ENCODE measurements around the gene NWD2.

The NWD2 gene

DNA sequence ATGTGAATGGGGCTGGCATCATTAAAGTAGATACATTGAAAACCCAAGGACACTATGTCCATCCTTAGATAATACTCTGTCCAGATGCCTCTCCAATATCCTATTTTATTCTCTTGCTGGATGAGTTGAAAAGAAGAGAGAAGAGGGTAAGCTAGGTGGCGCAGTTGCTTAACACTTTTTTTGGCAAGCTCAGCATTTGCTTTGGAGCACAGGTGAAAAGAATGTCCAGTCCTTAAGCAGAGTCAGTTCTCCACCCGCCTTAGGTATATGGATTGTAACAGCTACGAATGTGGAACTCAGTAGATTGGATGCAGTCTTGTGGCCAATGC lies 208.4 kb downstream of the NWD2 start:
- peak overlapping the region; percentile 40 for H3K4me3 ChIP-seq (ENCODE audit: low read depth, low read length)
- peak; percentile 57 for TF ChIP-seq ZNF366 (tag by site-specific recombination; conservative IDR thresholded peaks at IDR 0.05)
- peak; percentile 70 for TF ChIP-seq ZNF654 (tag by site-specific recombination; IDR thresholded peaks at IDR 0.05; ENCODE audit: low read depth)
- no peak for TF ChIP-seq ZNF121 (tag by site-specific recombination; IDR thresholded peaks at IDR 0.05)
- TF ChIP-seq ZNF600 (tag by site-specific recombination; IDR thresholded peaks at IDR 0.05): peak; percentile 25; the same call in 1 of the 2 replicates
- no peak for TF ChIP-seq ZNF837 (tag by site-specific recombination; IDR thresholded peaks at IDR 0.05)
- 0 out of 2 replicates have a peak, but pooled peaks have one; percentile 93 for TF ChIP-seq ZNF335 (tag by site-specific recombination; conservative IDR thresholded peaks at IDR 0.05)
- TF ChIP-seq ZNF354C (tag by site-specific recombination; IDR thresholded peaks at IDR 0.05; ENCODE audit: borderline replicate concordance, low read depth): no peak
- no peak for TF ChIP-seq ZNF23 (tag by site-specific recombination; IDR thresholded peaks at IDR 0.05; ENCODE audit: borderline replicate concordance)
- no peak for TF ChIP-seq ZNF76 (tag by site-specific recombination; IDR thresholded peaks at IDR 0.05; ENCODE audit: borderline replicate concordance, low read depth)
- ChIA-PET CTCF (interaction anchor here (0.6 to 4.3 kb wide), 23 partner anchors 9 to 582 kb away, joined by 3 to 25 read pairs (median 4); no protein-coding TSS in a partner anchor), POLR2A (interaction anchor here (1.2 to 1.7 kb wide), 3 partner anchors 10 to 348 kb away, joined by 3 to 7 read pairs (median 4); no protein-coding TSS in a partner anchor)
- no peaks in the 10 kb centered on the region for H3K36me3 ChIP-seq (ENCODE audit: control insufficient read depth in 2 of 2, insufficient read depth in 1 of 2, low read length in 2 of 2)
- no peaks in the 10 kb centered on the region for H3K9me3 ChIP-seq (ENCODE audit: control insufficient read depth, insufficient read depth, low read depth, low read length)
- no peaks in the 10 kb centered on the region; the same call in 1 of the 2 replicates for H3K4me1 ChIP-seq (ENCODE audit: control insufficient read depth, insufficient read depth, low read length)
- no peak overlapping the region; the same call in 1 of the 2 replicates for H3K27ac ChIP-seq (ENCODE audit: extremely low read depth, low read depth, low read length)

DNA sequence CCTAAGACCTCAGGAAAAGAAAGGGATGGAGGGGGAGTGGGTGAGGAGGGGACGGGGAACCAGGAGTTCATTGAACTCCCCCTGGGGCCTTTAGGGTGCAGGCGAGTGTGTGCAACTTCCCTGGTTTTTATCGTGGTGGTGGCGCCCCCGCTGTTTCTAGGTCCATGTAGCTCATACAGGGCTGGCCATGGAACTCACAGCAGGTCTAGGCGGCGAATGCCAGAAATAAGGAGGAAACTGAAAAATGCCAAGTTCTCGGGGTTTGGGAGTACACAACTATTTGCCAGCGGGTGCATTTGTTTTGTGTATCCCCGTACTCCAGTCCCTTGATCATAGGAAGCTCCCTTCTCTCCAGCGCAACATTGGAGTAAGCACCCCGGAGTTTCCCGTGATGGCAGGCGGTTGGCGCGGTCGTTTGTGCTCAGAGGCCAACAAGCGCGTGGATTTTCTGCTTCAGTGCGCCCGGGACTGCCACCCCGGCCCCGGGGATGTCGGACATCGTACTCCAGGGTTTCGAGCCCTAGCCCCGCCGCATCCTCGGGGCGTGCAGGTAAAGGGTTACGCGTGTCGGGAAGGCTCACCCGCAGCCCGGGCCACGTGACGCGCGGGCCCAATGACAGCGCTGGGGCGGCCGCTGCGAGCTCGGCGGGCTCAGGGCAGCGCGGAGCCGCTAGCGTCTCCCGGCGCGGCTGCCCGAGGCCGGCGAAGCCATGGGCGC lies 208.9 kb downstream of the NWD2 start:
- no peaks in the 10 kb centered on the region; the same call in 1 of the 2 replicates for H3K4me1 ChIP-seq (ENCODE audit: control insufficient read depth, insufficient read depth, low read length)
- no peaks in the 10 kb centered on the region for H3K36me3 ChIP-seq (ENCODE audit: control insufficient read depth in 2 of 2, insufficient read depth in 1 of 2, low read length in 2 of 2)
- ChIA-PET POLR2A (interaction anchor here (1.2 to 1.7 kb wide), 3 partner anchors 11 to 348 kb away, joined by 3 to 7 read pairs (median 4); no protein-coding TSS in a partner anchor), CTCF (interaction anchor here (0.6 to 4.3 kb wide), 29 partner anchors 10 to 582 kb away, joined by 3 to 25 read pairs (median 4); no protein-coding TSS in a partner anchor)
- peak overlapping the region; percentile 40 for H3K4me3 ChIP-seq (ENCODE audit: low read depth, low read length)
- peak overlapping the region; percentile 32; the same call in 1 of the 2 replicates for H3K27ac ChIP-seq (ENCODE audit: extremely low read depth, low read depth, low read length)
- H3K9me3 ChIP-seq (ENCODE audit: control insufficient read depth, insufficient read depth, low read depth, low read length): no peaks in the 10 kb centered on the region
- no peak for TF ChIP-seq ZNF354C (tag by site-specific recombination; IDR thresholded peaks at IDR 0.05; ENCODE audit: borderline replicate concordance, low read depth)
- peak; percentile 50; the same call in 1 of the 2 replicates for TF ChIP-seq ZEB2 (tag by site-specific recombination; IDR thresholded peaks at IDR 0.05)
- no peak for TF ChIP-seq ZNF48 (tag by site-specific recombination; IDR thresholded peaks at IDR 0.05)
- TF ChIP-seq, protein P1, sequence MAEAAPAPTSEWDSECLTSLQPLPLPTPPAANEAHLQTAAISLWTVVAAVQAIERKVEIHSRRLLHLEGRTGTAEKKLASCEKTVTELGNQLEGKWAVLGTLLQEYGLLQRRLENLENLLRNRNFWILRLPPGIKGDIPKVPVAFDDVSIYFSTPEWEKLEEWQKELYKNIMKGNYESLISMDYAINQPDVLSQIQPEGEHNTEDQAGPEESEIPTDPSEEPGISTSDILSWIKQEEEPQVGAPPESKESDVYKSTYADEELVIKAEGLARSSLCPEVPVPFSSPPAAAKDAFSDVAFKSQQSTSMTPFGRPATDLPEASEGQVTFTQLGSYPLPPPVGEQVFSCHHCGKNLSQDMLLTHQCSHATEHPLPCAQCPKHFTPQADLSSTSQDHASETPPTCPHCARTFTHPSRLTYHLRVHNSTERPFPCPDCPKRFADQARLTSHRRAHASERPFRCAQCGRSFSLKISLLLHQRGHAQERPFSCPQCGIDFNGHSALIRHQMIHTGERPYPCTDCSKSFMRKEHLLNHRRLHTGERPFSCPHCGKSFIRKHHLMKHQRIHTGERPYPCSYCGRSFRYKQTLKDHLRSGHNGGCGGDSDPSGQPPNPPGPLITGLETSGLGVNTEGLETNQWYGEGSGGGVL (tag by site-specific recombination; IDR thresholded peaks at IDR 0.05): no peak; the same call in 1 of the 2 replicates
- TF ChIP-seq ZBTB10 (tag by site-specific recombination; IDR thresholded peaks at IDR 0.05): 0 out of 2 replicates have a peak, but pooled peaks have one; percentile 37
- TF ChIP-seq, protein P2, sequence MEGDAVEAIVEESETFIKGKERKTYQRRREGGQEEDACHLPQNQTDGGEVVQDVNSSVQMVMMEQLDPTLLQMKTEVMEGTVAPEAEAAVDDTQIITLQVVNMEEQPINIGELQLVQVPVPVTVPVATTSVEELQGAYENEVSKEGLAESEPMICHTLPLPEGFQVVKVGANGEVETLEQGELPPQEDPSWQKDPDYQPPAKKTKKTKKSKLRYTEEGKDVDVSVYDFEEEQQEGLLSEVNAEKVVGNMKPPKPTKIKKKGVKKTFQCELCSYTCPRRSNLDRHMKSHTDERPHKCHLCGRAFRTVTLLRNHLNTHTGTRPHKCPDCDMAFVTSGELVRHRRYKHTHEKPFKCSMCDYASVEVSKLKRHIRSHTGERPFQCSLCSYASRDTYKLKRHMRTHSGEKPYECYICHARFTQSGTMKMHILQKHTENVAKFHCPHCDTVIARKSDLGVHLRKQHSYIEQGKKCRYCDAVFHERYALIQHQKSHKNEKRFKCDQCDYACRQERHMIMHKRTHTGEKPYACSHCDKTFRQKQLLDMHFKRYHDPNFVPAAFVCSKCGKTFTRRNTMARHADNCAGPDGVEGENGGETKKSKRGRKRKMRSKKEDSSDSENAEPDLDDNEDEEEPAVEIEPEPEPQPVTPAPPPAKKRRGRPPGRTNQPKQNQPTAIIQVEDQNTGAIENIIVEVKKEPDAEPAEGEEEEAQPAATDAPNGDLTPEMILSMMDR (tag by site-specific recombination; IDR thresholded peaks at IDR 0.05): peak; percentile 46; the same call in 1 of the 2 replicates
- TF ChIP-seq ZNF544 (tag by site-specific recombination; IDR thresholded peaks at IDR 0.05): no peak
- TF ChIP-seq ZNF521 (tag by site-specific recombination; IDR thresholded peaks at IDR 0.05): no peak
- TF ChIP-seq GLIS2 (tag by site-specific recombination; IDR thresholded peaks at IDR 0.05): no peak; the same call in 1 of the 2 replicates
- TF ChIP-seq, protein P3, sequence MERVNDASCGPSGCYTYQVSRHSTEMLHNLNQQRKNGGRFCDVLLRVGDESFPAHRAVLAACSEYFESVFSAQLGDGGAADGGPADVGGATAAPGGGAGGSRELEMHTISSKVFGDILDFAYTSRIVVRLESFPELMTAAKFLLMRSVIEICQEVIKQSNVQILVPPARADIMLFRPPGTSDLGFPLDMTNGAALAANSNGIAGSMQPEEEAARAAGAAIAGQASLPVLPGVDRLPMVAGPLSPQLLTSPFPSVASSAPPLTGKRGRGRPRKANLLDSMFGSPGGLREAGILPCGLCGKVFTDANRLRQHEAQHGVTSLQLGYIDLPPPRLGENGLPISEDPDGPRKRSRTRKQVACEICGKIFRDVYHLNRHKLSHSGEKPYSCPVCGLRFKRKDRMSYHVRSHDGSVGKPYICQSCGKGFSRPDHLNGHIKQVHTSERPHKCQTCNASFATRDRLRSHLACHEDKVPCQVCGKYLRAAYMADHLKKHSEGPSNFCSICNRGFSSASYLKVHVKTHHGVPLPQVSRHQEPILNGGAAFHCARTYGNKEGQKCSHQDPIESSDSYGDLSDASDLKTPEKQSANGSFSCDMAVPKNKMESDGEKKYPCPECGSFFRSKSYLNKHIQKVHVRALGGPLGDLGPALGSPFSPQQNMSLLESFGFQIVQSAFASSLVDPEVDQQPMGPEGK (tag by site-specific recombination; IDR thresholded peaks at IDR 0.05): 0 out of 2 replicates have a peak, but pooled peaks have one; percentile 43
- no peak for TF ChIP-seq ZNF449 (tag by site-specific recombination; IDR thresholded peaks at IDR 0.05)
- TF ChIP-seq ZBTB26 (tag by site-specific recombination; optimal IDR thresholded peaks at IDR 0.05): peak; percentile 83
